ENCODE data around the gene MESP2.

- TF ChIP-seq SMC3 (IDR thresholded peaks at IDR 0.05; ENCODE audit: low read depth, low read length) (no peak), EP300 (IDR thresholded peaks at IDR 0.05; ENCODE audit: borderline replicate concordance in 1 of 2, low read depth in 1 of 2, low read length in 1 of 2) (no peak), CTCF (IDR thresholded peaks at IDR 0.05) (no peak), RFX5 (IDR thresholded peaks at IDR 0.05; ENCODE audit: low read length) (no peak), CHD2 (IDR thresholded peaks at IDR 0.05; ENCODE audit: low read length, partially characterized antibody) (no peak), USF2 (IDR thresholded peaks at IDR 0.05; ENCODE audit: borderline replicate concordance, low read depth, low read length) (no peak), TCF12 (IDR thresholded peaks at IDR 0.05) (no peak), GATA2 (CRISPR knock-in tag; IDR thresholded peaks at IDR 0.05) (no peak), SIN3A (IDR thresholded peaks at IDR 0.05; ENCODE audit: borderline replicate concordance, low read depth, low read length) (no peak), NRF1 (IDR thresholded peaks at IDR 0.05; ENCODE audit: low read depth, low read length) (no peak), NFIC (IDR thresholded peaks at IDR 0.05; ENCODE audit: borderline replicate concordance) (no peak), TAF1 (IDR thresholded peaks at IDR 0.05; ENCODE audit: borderline replicate concordance, low read depth, low read length) (no peak), POLR2AphosphoS5 (IDR thresholded peaks at IDR 0.05; ENCODE audit: low read depth, low read length) (no peak), RAD21 (IDR thresholded peaks at IDR 0.05; ENCODE audit: low read length) (no peak)
Measured at GRCh38 chr15:89783111-89783860, 7.2 kb downstream of the MESP2 start.

All from SK-N-SH (cell line).